Activated CD8-positive, alpha-beta memory T cell treated with anti-CD3 and anti-CD28 coated beads, Interleukin-2, amount 50 U/mL, for 1 hour (primary cell): Measurements from ENCODE around the gene WDR27.
"Not testable (repeated sequence)": the region's sequence is repeated elsewhere in the genome, so short reads cannot be mapped to it uniquely, and the experiment has no call there.

Experiments used
- DNase-seq: peaks from one replicate; pipeline ENCODE4 v3.0.0-alpha.2; 2020; ENCODE audit errors: extremely low read depth

WDR27 gene

DNA sequence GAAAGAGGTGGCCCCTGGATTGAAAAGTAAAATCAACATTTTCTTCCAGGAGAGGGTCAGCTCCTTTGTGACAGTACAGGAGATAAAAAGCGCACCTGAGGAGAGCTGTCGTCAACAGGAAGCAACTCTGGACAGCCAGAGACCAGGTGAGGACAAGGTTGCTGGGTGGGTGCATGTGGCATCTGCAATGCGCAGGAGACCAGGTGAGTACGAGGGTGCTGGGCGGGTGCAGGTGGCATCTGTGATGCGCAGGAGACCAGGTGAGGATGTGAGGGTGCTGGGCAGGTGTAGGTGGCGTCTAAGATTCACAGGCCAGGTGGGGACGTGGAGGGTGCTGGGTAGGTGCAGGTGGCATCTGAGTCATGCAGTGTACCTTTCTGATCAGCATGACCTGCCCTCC, 38.4 kb downstream of the WDR27 start:
- no peak for DNase-seq

DNA sequence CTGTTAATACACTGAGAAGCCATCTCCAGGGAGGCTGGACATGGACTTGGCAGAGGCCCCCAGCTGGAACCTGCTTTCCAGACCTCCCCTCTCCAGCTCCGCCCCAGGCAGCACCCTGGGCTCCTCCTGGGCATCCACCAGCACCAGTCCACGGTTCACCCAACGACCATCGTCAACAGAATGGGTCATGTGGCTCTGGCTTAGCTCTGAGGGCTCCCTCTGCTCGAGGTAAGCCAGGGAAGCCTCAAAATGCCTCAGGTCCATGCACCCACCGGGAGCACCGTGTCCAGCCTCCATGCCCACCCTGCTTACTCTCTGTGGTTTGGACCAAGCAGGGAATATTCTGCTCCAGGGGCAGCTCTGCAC, 40.5 kb downstream of the WDR27 start:
- no peak for DNase-seq

DNA sequence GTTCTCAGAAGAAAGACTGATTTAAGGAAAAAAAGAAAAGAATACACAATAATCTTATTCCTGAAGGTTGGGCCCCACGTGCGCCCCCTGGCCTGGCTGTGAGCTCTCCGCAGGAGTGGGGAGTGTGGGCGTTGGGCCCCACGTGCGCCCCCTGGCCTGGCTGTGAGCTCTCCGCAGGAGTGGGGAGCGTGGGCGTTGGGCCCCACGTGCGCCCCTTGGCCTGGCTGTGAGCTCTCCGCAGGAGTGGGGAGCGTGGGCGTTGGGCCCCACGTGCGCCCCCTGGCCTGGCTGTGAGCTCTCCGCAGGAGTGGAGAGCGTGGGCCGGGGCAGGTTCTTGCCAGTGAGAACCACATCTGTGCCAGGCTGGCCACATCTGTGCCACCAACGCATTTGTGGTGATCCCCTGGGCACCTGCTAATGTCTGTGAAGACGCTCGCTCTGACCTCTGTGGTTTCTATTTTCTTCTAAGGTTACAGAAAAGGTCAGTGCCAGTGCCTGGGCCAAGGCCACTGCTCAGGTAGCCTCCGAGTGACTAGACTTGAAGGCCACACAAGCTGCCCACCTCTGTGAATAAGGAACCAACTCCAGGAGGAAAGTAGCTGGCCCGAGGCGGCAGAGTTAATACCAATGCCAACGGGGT, 41.0 kb downstream of the WDR27 start:
- no peak for DNase-seq

DNA sequence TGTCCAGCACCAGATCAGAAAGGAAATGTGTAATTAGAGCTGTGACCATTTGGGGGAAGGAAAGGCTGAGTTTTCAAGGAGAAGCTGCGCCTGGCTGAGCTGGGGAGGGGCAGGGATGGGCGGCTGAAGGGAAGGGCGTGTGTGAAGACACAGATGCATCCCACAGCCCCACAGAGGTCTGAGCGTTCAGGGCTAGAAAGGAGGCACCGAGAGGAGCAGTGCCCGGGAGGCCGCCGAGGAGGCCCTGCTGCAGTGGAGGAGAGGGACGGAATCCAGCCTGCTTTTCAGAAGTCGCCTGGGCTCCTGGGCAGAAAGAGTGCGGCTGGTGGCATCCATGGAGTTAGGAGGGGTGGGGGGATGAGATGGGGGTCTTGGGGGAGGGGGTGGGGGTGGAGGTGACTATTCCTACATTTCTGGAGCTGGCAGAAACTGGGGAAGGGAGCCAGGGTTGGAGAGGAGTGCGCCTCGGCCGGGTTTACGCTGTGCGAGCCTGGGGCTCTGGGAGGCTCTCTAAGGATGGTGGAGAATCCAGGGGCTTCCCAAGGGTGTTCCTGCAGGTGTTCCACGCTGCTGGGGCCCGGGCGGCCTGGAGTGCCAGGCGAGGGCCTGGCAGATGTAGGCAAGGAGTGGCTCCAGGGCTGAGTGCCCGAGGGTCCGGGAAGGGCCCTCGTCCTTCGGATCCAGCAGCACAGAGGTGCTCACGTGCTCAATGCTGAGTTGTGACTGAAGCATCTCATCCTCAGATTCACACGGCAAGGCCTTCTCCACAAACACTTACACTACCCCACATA, 41.8 kb downstream of the WDR27 start:
- no peak for DNase-seq

DNA sequence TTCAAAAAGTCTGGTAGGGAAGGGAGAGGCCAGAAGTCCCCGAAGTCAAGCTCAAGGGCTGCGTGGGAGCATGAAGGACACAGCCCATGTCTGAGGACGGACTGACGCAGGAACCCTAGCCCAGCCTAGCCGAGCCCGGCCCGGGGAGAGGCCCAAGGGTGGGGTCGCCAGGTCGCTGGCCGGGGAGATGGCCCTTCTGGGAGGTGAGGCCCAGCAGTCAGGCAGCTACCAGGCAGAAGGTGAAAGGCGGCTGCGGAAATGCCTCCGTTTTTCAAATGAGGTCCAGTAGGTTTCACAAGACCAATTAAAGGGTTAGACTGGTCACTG, 44.6 kb downstream of the WDR27 start:
- no peak for DNase-seq

DNA sequence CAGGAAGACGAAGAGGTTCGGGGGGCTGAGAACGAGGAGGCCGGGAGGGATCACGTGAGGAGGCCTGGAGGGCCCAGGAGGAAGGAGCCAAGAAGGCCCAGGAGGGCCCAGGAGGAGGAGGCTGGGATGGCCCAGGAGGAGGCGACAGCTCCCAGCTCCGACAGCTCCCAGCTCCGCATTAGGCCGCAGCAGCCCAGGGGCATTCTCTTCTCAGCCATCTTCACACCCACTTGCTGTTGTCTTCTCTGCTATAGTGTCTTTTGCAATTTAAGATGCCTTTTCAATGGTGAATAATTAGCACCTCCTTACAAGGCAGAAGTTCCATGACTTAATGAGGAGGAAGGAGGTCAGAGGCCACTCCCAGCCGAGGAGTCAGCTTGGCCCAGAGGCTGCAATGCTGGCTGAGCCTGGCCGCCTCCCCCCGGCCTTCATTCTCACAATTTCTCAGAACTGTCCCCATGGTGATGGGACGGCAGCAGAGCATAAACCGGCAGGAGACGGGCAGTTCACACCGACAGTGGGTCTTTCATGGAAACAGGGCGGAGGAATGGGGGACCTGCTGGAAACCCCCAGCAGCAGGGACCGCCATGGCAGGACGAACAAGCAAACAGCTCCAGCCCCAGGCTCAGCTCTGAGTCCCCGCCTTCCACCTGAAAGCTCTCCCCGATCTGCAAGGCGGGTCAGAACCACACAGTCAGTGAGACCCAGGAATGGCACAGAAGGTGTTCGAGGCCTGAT, 45.1 kb downstream of the WDR27 start:
- DNase-seq, result no peak

DNA sequence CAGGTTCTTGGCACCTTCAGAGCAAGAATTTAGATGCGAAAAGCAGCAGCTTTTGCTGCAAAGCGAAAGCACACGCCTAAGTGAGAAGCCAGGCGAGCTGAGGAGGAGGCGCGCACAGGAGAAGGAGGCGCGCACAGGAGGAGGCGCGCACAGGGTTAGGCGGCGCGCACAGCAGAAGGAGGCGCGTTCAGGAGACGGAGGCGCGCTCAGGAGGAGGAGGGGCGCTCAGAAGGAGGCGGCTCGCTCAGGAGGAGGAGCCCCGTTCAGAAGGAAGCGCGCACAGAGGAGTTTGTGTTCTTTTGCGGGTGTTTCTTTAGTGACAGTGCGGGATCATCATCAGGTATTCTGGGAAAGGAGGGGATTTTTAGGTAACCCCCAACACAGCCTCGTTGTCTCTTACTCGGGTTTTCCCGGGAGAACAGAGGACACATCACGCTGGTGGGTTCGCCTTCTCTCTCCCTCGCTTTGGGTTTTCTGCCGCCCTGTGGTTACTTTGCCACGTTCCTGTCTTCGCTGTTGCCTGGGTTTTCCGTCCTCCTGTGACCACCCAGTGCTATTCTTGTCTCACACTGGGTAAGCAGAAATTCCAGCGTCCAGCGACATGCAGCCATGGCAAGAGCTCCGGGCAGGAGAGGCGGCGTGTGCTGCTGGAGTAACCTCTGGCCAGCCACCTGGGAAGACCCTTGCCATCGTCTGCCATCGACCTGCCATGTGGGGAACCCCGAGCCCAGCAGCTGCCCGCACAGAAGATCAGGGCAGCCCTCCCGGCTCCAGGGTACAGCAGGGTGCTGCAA, 47.0 kb downstream of the WDR27 start:
- DNase-seq, result peak; percentile 24

DNA sequence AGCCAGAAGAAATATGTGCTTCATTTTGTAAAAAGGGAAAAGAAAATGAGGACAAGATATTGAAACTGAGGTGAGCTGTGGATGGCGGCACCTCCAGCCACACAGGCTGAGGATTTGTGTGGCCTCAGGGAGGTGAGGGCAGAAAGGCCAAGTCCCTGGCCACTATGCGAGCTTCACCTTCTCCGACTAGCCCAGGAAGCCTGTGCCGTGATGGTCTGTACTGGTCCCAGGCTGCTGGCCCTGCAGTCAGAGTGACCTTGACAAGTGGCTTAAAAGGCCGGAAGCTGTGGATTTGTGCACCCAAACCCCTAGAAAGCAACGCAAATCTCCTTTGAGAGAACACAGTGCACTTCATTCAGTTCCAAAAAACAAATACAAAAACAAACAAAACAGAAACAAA, 48.1 kb downstream of the WDR27 start:
- DNase-seq, result no peak

DNA sequence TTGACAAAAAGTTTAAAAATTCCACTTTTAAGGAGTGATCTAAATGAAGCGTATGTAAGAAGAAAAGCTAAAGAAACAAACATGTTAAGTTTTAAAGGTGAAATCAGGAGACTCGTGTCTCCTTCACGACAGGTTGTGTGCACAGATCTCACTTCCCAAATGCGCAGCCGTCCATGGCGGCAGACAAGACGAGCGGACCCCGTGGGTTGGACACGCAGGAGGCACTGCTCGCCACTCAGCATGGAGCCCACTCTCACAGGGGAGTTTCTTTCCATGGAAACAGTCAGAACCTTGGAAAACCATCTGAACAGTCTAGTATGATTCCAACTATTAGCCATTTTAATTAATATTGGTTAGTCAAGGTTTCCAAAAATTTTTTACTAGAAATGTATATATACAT, 48.9 kb downstream of the WDR27 start:
- DNase-seq, result no peak

DNA sequence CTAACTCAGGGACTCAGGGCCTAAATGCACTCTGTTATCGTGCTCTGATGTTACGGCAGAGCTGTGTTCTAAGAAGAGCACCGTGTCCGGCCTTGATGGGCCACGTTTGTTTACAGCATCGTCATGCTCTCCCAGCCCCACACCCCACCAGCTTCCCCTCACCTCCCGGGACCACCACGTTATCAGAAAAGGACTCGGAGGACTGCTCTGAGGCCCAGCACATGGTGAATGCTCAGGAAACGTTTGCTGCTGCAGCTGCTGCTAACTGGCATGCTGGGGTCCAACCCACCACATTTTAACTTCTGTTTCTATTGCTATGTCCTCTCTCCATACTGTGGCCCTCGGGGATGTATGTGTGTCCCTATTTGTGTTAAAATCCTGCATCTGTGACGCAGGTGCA, 50.3 kb downstream of the WDR27 start:
- no peak for DNase-seq

DNA sequence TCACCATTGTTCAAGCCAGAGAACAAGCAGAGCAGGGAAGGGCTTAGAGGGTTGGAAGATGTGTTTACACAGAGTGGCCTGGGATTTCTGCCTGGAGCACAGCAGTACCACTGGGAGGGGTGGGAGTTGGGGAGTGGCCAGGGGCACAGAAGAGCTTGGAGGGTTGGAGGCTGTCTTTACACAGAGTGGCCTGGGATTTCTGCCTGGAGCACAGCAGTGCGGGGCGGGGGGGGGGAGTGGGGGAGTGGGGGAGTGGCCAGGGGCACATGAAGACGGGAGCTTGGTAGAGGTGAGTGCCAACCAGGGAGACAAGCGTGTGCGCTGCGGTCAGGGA, 50.9 kb downstream of the WDR27 start:
- DNase-seq, result no peak

DNA sequence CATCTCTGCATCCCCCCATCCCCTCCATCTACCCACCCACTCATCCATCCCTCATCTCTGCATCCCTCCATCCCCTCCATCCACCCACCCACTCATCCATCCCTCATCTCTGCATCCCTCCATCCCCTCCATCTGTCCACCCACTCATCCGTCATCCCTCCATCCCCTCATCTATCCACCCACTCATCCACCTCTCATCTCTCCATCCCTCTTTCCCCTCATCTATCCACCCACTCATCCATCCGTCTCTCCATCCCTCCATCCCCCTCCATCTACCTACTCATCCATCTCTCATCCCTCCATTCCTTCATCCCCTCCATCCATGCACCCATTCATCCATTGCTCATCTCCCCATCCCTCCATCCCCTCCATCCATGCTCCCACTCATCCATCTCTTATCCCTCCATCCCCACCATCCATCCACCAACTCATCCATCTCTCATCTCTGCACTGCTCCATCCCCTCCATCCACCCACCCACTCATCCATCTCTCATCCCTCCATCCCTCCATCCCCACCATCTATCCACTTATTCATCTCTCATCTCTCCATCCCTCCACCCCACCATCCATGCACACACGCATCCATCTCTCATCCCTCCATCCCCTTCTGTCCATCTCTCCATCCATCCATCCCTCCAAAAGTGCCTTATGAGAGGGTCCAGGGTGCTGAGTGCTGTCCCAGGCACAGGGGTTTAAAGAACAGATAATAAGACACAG, 51.4 kb downstream of the WDR27 start:
- no peak for DNase-seq

DNA sequence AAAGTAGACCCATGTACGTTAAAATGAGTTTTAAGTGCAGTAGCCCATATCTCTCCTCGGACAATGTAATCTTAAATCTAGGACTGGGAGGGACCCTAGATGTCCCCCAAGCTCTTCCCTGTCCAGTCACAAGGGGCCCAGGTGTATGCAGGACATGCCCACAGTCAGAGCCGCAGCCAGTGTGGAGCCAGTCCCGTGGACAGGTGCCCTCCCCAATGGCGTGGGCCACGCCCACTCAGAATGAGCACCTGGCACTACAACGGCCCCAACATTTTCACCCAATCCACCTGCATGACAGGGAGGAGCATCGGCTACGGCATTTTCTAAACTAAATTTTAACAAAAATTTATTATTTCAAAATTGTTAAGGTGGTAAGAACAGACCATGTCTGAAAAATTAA, 53.2 kb downstream of the WDR27 start:
- no peak for DNase-seq

DNA sequence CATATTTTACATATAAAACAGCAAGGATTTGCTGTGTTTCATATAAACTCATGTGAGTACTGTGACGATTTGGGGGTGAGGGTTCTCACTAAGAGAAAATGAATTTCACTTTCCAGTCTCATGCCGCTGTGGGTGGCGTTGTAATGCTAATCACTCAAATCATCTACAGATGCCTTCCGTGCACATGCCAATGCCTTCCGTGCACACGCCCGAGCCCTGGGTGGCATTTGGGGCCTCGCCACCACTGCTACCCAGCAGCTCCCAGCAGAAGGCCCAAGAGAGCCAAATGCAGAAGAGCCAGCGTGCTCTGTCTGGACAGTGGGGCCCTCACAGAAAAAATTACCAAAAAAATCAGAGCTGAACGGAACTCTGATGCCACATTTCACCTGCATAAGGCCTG, 53.7 kb downstream of the WDR27 start:
- no peak for DNase-seq

DNA sequence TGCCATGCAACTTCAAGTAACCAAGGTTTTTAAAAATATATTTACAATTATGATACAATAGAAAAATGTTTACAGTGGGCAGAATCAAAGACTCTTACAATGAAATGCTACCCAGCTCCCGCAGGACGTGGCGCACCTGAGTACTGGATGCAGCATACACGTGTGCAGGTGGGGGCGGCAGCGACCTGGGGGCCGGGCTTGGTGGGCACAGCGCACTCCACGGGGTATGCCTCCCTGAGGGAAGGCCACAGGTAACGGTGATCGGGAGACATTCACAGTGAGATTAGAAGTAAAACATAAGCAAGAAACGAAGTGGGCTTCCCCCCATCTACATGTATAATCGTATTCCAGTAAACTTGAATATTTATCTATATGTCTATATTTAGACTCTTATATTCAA, 54.2 kb downstream of the WDR27 start:
- DNase-seq, result no peak

DNA sequence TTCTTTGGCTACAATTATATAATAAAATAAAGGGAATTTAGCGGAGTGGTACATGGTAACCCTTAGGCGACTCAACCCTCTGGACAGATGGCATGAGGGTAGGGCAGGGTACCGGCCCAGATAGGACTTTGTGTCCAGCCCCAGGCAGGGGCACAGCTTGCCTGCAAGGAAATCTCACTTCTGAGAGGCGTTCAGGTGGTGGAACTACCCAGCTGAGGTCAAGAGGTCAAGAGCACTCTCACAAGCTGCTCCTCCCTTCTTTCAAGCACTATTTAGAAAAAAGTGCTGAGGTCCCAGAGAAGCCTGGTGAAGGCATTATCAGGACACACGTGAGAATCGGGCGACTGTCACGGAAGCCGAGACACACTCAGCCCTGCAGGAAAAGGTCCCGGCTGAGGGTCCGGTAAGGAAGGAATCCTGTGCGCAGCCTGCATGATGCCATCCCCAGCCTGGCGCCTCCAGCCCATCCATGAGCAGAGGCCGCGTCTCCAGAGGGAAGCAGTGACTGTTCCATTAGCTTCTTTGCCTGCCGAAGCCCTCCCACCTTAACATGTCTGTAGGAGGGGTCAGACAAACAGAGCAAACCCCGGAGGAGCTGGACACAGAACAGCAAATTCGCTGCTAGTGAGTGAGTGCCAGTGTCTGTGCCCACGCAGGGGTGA, 54.8 kb downstream of the WDR27 start:
- DNase-seq, result no peak

DNA sequence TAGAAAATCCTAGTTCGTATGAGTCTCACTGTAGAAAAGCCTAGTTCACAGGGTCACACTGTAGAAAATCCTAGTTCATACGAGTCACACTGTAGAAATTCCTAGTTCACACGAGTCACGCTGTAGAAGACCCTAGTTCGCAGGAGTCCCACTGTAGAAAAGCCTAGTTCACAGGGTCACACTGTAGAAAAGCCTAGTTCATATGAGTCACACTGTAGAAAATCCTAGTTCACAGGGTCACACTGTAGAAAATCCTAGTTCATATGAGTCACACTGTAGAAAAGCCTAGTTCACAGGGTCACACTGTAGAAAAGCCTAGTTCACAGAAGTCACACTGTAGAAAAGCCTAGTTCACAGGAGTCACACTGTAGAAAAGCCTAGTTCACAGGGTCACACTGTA, 56.4 kb downstream of the WDR27 start:
- DNase-seq, result not testable (repeated sequence)

DNA sequence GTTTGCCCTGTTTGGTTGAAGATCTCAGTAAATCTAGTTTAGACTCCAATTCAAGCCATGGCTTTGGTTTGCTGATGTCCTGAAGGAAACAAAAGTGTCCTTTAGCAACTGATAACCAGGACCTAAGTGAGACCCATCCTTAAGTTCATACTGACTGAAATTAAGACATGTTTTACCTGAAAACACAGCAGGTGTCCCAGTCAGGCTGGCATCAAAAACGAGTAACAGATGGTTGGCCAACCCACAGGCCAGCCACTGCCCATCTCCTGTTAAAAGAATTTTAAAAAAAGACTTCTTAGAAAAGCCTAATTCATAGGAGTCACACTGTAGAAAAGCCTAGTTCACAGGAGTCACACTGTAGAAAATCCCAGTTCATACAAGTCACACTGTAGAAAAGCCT, 58.3 kb downstream of the WDR27 start:
- no peak for DNase-seq

DNA sequence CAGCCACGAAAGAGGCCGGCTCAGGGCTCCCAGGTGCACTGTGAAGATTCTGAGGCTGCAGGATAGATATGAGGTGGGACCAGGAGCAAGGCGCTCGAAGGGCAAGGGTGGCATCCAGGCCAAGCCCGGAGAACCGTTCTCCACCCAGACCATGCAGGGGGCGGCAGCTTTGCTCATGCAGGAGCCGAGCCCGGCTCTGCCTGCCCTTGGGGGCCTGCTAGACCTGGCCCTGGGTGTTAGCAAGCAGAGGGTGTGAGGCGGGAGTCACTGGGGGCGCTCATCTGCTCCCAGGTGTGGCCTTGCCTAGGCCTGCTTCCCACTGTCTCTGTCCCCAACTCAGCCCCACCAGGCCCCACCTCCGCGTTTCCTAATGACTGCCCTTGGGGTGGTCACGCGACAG, 59.4 kb downstream of the WDR27 start:
- no peak for DNase-seq

DNA sequence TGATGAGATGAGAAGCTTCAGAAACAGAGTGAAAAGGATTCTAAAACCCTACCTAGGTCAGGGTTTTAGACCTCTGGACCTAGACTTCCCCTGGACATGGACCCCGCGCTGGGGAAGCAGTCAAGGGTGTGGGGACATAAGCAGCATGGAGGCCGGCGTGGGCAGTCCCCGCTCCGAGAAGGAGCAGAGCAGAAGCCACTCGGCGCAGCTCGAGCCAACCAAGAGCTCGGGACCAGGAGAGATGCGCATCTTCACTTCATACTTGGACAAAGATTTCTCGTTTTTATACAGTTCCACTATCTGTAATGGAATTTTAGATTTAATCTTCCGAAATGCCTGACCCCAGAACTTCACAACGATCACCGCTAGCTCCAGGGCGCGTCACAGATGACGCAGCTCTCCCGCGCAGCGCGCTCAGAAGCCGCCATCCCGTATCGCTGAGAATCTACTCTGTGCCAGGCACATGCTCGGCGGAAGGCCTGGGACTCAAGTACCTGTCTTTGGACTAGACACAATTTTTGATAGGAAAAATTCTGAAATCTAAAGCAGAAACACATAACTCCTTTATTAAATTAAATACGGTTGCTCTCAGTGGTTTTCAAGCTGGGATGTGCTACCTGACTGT, 60.3 kb downstream of the WDR27 start:
- DNase-seq, result no peak

DNA sequence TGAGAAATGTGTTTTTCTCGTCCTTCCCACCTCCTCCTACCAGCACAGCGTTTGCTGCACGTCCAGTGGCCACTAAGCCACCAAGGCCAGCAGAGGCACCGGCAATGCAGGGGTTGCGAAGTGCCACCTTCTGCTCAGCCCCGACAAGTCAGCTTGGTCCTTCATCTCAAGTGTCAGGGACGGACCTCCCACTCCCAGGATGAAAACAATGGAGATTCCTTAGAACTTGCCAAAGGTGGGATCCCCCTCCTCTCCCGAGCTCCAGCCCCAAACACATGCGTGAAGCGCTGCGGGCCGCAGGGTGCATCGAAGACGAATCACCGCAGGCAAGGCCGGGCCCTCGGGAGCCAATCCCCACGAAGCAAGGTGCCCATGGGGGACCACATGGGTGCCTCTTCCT, 60.8 kb downstream of the WDR27 start:
- DNase-seq, result no peak
